T follicular helper cell (primary cell): ENCODE results near the gene KCTD10.

Experiments used
- DNase-seq: peaks from one replicate; pipeline ENCODE4 v3.0.0-alpha.2; 2020; ENCODE audit warnings: low read depth

Gene KCTD10

DNA sequence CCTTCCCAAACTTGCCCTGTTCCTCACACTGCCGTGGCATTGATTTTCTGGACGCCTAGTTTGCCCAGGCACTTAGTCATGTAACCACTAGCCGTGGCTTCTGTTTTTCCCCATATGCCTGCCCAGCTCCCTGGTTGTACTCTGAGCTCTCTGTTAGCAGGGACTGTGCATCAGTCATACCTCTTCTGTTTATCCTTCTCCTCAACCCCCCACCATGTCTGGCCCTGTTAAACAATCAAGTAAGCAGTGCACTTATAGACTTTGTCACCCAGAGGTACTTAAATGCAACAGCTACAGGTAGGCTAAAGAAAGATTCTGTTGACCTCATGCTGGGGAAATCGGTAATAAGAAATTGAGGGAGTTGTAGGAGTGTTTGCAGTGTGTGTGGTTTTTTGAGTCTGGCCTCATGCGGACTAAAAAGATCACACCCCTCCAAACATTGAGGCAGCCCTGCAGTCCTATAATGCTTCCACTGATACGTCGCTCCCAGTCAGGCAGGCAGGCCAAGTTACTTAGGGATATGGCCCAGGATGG, 17.3 kb upstream of the KCTD10 start:
- no peak for DNase-seq

DNA sequence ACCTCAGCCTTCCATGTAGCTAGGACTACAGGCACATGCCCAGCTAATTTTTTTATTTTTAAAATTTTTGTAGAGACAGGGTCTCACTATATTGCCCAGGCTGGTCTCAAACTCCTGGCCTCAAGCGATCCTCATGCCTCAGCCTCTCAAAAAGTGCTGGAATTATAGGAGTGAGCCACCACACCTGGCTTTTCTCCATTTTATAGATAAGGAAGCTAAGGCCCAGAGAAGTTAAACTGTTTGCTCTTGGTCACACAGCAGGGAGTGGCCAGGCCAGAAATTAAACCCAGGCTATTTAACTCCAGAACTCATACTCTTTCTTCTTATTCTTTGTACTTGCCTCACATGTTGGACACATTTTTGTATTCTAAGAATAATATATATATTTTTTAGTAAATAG, 16.8 kb upstream of the KCTD10 start:
- no peak for DNase-seq

GRCh38 chr12:109493090-109493489, 16.0 kb upstream of the KCTD10 start:
- no peak for DNase-seq

- DNase-seq, result no peak
Observed at GRCh38 chr12:109492371-109492770, 15.3 kb upstream of the KCTD10 start.

GRCh38 chr12:109491671-109492070, 14.6 kb upstream of the KCTD10 start:
- DNase-seq, result no peak

DNA sequence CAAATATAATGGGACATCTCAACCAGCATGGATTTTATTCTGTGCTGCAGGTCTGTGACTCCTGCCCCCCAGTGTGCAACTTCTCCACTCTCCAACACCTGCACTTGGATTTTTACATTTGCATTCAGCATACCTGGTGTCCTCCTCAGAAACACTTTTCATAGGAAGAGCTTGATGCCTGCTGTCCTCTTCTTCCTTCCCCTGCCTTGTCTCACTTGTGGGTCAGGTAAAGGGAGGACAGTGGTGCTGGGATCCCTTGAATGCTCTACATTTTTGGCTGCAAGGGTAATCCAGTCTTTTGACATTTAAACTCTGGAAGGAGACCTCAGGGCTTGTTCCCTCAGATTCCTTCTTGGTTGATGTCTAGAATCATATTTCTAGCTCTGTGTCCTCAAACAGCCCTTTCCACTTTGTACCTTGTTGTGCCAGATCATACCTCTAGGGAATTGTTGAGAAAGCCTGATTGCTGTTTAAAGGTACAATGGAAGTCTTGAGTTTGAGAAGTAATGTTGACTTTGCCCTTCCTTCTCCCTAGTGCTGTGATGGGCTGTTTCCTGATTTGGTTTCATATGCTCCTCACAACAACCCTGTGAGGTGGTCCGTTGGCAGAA, 13.0 kb upstream of the KCTD10 start:
- DNase-seq, result no peak

- DNase-seq, result no peak
Observed at GRCh38 chr12:109489016-109489954, 12.2 kb upstream of the KCTD10 start.

- DNase-seq, result no peak
Observed at GRCh38 chr12:109488051-109488665, 11.1 kb upstream of the KCTD10 start.

DNA sequence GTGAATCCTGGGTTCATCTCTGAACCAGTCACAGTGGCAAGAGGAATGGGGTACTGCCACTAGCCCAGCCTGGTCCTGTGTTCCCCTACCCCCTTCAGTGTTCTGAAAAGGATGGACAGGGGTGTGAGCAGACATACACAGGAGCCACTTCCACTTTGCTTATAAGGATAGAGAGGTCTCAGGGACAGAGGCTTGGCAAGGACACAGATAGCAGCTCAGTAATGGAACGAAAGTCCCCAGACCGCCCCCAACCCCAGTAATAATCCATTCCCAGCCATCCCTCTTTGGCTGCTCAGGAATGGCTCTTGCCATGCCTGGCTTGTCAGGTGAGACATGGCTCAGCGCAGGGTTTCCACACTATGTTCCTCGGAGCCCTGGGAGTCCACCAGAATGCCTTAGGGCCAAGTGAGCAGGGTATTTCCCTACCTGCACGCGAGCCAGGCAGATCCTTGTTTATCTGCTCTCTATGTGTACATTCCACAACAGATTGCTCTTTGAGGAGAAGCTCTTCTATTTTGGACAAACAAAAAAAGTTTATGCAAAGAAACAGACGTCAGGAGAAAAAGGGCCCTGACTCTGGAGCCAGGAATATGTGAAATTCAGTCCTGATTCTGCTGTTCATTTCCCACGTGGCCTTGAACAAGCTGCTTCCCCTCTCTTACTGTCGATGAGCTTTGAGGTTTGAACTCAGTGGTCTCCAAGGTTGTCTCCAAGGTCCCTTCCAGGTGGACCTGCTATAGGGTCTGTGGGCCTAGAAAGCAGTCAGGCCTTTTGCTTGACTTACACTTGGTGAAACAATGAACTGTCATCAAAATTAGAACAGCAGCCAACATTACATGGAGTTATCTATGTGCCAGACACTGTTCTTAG, 10.3 kb upstream of the KCTD10 start:
- DNase-seq, result no peak

DNA sequence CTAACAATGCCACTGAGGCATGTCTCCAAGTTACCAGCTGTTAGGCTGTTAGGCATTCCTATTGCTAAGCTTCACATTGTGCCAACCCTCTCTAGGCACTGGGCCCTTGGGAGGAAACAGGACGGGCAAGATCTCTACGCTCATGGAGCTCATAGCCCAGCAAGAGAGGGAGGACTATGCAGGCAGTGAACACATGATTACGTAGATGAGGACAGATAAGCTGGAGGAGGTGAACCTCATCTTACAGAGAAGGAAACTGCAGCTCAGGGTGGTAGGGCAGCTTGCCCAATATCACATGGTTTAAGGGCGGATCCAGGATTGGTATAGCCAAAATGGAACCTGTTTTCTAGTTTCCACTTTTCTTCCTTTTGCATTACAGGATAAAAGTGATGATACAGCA, 8.1 kb upstream of the KCTD10 start:
- no peak for DNase-seq

- DNase-seq, result no peak
Observed at GRCh38 chr12:109483346-109483745, 6.2 kb upstream of the KCTD10 start.

DNA sequence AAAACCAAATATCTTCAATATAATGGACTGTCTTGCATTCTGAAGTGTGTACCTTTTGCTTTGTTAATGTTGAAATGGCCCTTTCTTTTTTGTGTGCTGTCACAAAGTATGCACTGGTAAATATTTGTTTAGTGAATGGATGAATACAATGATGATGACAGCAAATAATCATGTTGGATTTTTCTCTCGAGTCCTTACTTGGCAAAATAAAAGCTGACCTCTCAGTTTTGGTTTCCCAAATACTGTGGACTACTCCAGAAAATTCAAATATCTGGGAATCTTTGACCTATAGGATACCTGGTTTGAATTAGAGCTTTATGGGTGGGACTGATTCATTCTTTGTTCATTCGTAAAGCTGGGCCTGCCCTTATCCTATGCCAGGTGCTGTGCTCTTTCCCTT, 5.8 kb upstream of the KCTD10 start:
- DNase-seq, result no peak

- DNase-seq, result no peak
Observed at GRCh38 chr12:109482491-109482890, 5.4 kb upstream of the KCTD10 start.

DNA sequence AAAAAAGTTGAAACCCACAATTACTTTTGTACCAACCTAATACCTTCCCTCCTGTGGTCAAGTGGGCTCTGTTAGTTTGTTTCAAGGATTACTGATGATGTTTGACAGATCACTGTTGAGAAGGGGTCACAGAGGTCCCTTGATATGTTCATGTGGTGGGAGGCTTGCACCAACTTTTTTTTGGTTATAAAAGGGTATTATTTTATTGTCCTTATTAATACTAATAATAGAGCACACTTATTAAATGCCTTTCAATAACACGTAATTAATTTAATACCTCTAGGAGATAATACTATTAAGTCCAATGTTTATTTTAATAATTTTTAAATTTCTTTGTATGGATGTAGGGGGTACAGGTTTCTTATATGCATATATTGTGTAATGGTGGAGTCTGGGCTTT, 4.8 kb upstream of the KCTD10 start:
- DNase-seq, result no peak

GRCh38 chr12:109480356-109480755, 3.3 kb upstream of the KCTD10 start:
- no peak for DNase-seq

- no peak for DNase-seq
Observed at GRCh38 chr12:109479761-109480160, 2.7 kb upstream of the KCTD10 start.

DNA sequence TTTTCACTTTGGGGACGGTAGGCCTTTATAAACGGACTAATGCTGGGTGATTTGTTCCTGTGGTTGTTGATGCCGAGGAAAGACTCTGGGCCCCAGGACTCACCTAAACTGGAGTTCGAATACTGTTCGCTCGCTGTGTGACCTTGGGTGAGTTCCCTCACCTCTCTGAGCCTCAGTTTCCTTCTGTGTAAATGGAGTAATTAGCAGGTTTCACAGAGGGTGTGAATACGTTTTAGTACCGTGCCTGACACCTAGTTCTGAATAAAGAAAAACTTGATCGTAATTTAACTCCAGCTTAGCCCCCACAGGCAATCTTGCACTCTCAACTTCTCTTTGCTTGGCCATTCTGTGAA, 839 bp upstream of the KCTD10 start:
- no peak for DNase-seq

- DNase-seq, result no peak
Observed at GRCh38 chr12:109476807-109477184, 304 bp downstream of the KCTD10 start.

DNA sequence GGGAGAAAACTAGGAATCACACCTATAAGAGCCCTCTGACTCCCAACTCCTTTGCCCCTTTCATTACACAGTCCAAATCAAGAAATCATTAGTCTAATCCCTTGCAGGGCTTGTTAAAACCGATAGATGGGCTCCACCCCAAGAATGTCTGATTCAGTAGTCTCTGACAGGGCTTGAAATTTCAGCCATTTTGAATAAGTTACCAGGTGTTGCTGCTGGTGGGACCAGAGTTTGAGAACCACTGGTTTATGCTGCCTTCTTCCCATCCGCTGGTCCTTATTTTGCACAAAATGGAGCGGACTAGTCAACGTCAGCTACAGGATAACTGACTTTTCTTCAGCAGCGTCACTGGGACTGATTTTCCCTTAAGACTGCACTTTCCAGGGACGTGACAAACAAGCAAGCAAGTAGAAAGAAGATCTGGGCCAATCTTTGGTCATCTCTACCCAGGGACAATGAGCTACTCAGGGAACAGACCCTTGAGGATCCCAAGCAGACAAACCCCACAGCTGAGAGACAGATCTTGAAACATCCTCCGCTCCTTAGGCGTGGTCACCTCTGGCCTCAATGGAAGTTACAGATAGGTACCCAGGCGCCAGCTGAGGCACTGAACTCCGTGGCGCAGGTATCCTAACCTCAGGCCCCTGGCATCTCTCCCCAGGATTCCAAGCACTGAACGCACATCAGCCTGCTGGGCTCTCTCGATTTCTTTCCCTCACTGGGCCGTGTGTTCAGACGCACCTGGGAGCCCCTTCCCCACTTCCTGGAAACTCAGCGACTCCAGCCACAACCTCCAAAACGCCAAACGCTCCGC, 900 bp downstream of the KCTD10 start:
- DNase-seq, result no peak

- no peak for DNase-seq
Observed at GRCh38 chr12:109475121-109475520, 2.0 kb downstream of the KCTD10 start.
